ENCODE measurements around the gene RCE1.

DNA sequence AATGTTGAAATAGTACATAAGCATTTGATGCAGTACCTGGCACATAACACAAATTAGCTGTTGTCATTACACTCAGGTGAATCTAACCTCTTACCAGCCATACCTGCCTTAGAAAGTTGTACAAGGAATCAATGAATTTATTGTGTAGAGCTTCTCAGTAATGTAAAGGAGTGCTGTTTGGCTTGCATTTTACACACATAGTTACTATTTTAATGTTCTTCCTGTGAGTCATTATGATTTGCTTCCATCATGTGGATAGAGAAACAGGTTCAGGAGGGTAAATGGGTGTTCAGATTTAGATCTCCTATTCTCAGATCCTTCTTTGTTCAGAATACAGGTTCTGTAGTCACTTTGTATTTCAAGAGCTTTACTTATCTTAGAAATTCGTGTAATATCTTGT lies 27.6 kb upstream of the RCE1 start:
- TF ChIP-seq ZNF274 (IDR thresholded peaks at IDR 0.05; ENCODE audit: low read depth, low read length) (no peak), SUZ12 (IDR thresholded peaks at IDR 0.05; ENCODE audit: extremely low read depth, insufficient read depth, insufficient read length) (no peak)
